Stimulated activated CD4-positive, alpha-beta T cell treated with anti-CD3 and anti-CD28 coated beads, Interleukin-1b, Interleukin-23, amount 100 ng/mL, for 1 hour (primary cell): ENCODE measurements around the gene PRCP.

Experiments
- DNase-seq, 2 donors: peaks; one replicate each; pipeline ENCODE4 v3.0.0-alpha.2; 2020; ENCODE audit warnings: low read depth in 2 of 2

PRCP gene

DNA sequence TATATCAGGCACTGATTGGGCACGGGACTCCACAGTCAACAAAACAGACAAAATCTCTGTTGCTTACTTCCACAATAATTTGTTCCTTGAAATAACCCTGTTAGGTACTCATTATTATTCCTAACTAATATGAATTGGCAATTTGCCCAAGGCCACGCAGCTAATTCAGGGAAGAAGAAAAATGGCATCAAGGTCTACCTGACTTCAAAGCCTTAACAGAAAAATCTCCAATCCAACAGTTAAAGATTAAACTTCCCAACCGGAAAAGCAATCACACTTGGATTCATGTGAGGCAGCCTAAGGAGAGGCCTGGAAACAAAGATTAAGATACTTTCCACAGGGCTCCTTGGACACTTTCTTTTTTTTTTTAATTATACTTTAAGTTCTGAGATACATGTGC is 68.9 kb downstream of the PRCP start:
- DNase-seq: no peak

DNA sequence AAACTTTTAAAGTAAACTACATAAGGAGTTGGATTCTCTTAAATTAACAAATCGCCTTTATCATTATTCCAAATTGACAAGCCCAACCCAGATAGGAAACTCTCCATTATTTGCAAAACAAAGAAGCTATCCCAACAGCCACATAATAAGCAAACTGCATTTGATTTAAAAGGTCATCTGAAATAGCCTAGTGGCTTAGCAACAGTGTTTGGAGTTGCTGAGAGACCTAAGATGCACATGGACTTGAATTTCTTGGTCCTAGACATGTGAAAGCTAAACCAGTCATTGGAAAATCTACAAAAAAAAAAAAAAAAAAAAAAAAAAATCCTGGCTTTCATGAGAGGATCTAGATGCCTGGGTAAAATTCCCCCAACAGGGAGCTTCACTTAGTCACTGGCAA is 69.5 kb downstream of the PRCP start:
- no peak for DNase-seq

DNA sequence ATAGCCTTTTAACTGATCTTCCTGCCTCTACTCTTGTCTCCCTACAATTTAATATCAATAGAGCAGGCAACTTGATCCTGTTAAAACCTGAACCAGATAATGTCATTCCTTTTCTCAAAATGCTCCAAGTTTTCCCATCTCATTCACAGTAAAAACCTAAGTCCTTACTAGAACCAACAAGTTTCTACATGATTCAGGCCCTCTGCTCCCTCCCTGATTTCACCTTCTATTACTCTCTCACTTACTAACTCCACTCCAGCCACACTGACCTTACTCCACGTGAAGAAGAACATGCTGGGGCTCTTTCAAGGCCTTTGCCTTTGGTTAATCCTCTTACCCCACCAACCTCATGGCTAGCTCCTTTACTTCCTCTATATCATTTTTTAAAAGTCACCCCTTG is 71.1 kb downstream of the PRCP start:
- no peak for DNase-seq

DNA sequence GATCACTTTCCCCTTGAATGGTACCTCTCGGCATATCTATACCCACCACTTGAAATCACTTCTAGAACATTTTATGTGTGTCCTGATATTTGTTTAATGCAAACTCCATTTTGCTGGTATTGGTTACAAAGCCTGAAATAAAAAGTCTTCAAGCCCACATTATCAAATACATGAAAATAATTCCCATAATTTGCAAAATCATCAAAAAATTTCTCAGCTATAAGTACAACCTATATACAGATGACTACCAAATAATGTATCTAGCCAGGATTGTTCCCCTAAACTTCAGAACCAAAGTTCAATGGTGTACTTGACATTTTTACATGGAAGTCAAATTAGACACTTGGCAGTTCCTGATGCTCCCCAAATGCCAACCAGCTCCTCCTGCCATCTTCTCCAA is 71.8 kb downstream of the PRCP start:
- no peak for DNase-seq

DNA sequence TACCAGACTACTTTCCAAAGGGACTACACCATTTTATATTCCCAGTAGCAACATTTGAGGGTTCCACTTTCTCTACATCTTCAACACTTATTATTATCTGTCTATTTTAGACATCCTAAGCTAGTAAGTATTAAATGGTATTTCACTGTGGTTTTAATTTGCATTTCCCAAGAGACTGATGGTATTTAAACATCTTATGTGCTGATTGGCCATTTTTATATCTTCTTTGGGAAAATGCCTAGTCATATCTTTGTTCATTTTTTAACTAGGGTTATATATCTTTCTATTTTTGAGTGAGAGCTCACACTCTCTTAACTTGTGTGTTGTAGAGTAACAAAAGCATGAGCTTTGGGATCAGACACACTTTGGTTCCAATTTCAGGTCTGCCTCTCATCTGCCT is 73.7 kb downstream of the PRCP start:
- no peak for DNase-seq

DNA sequence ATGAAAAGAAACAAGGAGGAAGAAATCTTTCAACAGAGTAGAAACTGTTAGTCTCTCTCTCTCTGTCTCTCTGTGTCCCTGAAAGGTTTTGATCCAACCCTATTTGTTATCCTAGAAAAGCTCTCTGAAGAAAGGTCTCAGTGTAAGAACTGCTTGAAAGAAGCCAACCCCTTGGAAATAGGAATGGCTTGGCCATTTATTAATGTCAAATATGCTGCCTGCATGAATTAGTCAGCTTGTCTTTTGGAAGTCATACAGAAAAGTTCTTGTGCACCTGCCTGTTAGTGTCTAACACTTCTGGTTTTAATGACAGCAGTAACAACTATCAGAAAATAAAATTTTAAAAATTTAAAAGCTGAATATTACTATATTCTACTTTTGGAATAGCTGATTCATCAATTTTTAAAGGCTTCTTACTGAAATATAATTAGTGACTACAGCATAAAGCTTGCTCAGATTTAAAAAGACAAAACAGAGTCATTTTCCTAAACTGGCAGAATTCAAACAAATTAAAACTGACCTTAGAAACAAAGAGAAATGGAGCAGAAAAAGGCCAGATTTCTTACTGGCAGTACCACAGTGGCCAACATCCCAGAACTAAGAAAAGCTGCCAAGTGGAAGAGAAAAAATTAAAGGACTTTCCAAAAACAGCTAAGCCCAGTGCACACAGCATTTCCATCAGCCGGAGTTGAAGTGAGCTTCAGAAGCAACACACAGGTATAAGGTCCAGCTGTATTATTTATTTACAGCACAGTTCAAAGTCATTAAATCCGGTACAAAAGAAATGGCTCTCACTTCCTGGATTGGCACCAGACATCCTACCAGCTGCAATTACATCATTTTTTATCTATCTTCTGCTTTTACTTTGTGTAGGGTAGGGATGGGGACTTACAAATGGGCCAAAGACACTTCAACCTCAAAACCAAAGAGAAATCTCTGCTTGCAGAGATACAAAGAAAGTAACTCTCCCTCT is 76.3 kb downstream of the PRCP start:
- no peak for DNase-seq

DNA sequence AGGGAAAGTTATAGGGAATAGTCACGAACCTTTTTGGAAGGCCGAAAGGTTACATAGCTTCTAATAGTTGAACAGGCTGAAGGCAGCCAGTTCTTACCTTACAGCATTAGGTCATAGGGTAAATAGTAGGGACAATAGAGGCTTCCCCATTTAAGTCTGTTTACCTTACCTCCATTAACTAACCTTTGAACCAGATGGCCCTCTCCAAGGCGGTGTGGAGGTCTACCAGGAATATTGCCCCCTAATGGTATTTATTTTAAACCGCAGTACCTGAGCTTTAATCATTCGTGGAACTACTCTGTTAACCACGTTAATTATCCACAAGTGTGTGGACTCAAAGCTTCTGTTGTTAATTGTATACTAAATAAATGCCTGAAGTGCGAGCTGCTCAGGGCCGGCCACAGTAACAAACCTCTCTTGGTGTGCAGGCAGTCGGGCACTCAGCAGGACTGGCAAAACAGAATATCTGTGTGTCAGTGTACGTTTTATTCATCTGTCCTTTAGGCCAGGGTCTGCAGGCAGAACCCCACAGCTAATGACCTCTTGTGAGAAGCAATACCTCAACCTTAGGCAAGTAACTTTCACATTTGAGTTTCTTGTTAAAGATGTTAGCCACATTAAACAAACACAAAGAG is 81.7 kb downstream of the PRCP start:
- DNase-seq: no peak

DNA sequence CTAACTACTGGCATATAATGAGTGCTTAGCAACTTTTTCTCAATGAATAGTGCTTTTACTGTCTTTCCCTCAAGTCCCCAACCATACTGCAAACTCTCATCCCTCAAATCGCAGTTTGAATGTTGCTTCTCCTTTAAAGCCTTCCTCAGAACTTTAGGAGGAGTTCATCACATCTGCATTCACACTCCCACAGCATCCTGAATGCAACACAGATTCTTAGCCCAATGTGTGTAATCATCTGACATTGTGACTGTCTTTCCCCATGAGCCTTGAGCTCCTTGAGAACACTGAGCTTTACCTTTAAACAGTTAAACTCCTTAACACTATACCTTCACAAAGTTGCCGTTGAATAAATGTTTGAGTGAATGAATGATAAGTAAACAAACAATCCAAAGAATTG is 84.8 kb downstream of the PRCP start:
- DNase-seq: no peak

DNA sequence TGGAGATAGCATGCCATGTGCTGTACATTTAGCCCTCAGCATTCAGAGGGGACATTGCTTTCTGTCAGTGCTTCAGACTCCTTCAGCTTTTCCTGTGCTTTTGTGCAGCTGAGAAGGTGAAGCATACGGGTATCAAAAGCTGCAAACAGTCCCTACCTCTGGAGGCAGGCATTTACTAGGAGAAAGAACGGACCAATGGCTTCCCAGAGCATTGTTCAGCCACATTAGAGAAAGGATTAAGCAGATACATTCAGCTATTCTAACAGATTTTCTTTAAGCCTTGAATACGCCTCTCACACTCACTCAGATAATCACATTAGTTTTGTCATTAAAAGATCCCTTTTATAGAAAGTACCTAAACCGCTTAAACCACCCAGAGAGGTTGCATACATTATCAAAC is 85.9 kb downstream of the PRCP start:
- DNase-seq: no peak

DNA sequence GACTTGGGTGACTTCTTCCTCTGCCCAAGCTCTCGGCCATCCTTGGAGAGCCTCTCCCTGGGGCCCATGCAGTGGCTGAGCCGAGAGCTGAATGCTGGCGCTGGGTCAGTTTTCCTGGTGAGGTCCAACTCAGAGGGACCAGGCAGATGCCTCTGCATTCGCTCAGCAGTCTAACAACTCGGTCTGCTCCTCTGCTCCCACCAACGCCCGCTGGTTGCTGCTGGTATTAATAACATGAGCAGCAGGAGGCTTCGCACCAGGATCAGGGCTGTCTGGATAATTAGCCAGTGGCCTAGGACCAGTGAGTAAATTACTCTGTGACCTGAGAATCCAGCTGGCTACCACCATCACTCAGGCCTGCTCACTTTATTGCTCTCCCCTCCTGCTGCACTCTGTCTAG is 88.9 kb downstream of the PRCP start:
- DNase-seq: no peak

DNA sequence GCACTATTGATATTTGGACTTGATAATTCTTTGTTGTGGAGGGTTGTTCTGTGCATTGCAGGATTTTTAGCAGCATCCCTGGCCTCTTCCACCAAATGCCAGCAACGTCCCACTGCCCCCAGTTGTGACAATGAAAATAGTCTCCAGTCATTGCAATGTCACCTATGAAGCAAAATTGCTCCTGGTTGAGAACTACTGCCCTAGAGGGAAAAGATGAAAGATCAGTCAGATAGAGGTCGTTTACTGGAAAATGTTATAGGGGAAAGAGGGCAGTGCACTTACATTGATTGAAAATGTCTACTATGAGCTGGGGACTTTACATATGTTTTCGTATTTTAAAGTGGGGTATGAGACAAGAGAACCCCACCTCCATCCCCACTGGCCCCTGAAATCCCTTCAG is 89.5 kb downstream of the PRCP start:
- no peak for DNase-seq

DNA sequence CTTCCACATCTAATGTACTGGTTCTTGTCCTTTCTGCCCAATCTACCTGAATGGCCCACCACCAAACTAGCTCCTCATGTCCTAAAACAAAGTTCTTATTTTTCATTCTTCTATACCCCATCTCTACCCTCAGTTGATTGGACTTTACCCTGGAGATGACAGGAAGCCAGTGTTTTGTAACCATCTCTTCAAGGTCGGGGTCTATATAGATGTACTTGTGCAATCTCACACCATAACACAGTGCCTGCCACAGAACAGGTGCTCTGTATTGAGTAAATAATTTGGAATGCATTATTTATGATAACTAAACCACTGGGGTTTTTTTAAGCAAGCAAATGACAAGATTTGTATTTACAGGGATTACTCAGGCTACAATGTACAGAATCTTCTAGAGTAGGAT is 89.9 kb downstream of the PRCP start:
- DNase-seq: no peak

DNA sequence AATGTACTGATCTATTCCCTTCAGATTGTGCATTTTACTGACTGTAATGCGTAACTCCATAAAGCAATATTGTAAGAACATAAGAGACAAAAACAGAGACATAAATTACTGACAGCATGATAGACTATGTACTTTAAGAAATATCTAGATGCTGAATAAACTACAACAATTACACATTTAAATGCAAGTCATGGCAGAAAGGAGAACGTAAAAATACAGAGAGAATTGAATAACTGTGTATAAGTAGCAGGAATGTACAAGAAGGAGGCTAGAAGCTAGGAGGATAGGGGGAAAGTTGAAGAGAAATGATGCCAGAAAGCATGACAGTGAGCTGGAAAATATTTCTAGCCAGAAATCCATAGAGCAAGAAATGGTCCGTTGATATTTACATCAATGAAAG is 92.6 kb downstream of the PRCP start:
- DNase-seq: no peak

DNA sequence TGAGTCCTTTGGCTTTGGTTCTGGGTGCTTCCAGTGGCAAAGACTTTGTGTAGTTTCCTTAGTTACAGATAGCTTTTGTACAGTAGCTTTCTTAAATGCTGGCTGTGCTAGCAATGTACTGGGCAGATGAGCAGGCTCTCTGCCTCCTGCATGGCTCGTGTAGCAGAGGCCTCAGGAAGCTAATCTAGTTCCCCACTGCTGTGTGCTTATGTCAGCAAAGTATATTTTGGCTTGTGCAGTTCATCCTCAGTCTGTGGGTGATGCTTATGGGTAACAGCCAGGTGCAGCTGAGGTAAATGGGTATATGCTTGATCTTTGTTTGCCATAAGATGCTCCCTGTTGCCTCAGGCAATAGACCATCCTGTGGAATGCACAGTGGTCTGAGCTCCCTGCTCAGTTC is 97.5 kb downstream of the PRCP start:
- no peak for DNase-seq

DNA sequence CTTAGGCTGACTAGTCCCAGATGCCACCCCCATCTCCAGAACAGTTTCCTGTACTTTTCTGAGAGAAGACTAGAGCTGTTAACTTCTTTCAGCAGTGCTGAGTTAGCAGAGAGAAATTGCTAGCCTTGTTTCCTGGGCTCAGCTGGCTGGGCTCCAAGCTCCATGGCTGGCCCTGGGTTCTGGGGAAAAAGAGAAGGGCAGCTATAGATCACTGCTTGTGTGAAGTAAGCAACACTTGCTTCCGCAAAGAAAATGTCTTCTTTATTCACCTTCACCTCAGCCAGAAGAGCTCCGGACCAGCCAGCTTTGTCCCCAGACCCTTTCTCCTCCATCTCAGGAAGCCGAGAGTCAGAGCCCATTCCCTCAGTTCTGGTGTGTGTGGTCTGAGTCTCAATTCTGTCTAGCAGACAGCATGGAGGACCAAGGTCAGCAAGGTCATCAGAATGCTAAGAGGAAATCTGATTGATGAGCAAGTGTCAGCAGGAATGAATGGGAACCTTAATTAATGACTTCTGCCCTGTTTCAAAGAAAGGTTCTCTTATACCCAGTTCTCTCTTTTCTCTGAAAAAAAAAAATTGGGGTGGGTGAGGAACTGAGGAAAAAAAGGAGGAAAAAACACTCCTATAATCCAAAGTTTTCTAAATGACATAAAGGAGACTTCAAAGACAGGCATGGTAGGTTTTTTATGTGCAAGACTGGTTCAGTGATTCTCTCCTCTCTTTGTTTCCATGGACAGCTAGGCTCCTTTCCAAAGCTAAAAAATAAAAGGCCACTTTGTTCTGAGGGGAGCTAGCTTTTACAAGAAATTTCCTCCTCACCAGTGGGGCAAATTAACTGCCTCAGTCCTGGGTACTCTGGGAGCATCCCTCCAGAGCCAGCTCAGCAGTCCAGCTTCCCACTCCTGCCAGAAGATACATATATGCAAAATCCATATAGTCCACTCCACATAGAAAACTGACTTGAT is 103.0 kb downstream of the PRCP start:
- no peak for DNase-seq

DNA sequence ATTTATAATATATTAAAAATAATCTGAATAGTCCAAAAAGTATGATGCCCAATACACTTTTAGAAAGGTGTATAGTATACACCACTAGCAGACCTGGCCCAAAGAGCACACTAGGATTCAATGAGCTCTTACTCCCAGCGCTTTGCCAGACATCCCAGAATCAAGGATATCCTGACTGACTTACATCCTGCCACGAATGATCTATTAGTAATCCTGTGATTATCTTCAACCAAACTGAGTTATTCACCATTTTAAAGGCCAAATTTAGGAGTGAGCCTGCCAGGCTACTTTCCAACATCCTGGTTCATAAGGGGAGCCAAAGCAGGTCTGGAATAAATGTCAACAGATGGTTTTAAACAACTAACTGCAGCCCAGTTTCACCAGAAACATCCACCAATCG is 105.7 kb downstream of the PRCP start:
- DNase-seq: no peak

DNA sequence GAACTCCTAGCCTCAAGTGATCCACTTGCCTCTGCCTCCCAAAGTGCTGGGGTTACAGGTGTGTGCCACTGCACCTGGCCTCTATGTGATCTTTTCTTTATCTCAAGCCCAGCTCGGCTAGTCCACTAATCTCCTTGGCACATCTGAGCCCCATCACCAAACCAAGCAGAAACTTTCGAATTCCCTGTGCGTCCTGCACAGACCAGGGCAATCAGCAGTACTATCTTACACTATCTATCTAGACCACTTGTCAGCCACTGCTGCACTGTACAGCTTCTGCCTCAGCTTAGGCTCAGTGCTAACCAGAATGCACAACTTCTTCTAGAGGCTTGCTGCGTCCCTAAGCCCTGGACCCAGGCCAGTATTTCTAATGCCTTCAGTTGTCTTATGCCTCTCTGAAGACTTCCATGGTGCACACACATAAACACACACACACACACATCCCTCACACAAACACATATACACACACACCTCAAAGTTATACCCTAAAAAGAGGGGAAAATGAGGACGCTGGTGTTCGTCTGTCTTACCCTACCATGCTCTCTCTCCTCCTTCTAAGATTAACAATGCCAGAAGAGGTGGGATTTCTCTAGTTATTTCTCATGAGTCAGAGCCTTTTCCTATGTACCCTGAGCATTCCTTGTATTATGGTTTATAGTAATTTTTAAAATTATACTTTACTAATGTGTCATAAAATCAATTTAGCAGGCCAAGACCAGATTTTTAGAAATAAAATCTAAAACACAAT is 107.2 kb downstream of the PRCP start:
- no peak for DNase-seq

DNA sequence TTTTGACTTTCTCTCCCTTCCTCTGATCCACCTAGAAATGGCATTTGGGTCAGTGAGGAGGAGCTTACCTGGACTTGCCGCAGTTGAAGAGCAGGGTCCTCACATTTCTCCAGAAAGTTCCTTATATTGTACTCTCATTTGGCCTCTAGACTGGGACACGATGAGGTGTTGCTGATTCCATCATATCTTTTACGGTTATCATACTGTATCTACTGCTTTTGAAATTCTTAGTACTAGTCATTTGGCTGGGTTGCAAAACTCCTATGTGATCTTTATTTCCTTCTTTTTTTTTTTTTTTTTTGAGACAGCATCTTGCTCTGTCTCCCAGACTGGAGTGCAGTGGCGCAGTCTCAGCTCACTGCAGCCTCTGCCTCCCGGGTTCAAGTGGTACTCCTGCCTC is 107.9 kb downstream of the PRCP start:
- DNase-seq: no peak

DNA sequence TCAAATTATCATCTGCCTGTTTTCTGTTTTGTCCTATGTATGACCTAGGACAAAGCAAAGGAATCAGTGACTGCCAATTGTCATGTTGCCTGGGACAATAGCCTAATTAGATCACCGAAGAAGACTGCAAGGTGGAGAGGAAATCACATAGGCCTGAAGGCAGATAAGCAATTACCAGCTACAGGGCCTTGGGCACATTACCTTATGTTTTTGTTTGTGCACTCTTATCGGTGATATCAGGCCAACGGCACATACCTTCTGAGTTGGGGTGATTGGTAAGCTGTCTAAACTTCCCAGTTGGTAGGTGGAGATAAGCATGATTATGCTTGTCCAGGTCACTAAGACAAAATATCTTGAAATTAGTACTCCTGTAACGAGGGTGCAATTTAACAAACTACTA is 108.5 kb downstream of the PRCP start:
- no peak for DNase-seq

DNA sequence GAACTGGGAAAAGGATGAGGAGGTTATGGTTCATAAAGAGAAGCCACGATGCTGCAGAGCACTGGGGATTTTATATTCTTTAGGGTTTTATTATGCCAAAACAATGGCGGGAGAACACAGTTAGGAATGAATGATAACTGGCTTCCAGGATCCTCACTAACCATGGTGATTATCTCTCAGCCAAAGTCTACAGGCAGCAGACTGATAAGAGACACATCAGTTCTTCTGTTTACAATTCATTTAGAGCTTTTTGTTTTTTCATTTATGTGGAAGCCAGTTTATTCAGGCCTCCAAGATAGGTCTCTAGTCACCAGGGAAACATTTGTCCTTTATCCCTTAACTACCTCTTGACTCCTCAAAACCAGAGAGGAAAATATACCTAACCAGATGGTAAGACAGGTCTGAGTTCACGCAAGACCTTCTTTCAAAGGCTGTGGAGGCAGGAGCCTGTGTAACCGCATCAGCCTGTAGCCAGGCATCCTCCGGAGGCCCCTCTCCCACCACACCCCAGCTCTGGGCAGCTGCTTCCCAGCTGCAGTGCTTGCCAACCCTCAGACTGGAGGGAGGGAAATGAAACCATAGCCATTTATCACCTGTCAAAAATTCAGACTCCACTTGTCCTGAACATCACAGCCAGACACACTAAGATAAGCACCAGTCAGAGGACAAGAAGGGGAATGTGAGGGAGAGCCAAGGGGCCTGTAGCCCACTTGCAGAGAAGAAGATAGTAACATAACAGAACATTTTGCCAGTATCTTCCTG is 109.3 kb downstream of the PRCP start:
- no peak for DNase-seq

DNA sequence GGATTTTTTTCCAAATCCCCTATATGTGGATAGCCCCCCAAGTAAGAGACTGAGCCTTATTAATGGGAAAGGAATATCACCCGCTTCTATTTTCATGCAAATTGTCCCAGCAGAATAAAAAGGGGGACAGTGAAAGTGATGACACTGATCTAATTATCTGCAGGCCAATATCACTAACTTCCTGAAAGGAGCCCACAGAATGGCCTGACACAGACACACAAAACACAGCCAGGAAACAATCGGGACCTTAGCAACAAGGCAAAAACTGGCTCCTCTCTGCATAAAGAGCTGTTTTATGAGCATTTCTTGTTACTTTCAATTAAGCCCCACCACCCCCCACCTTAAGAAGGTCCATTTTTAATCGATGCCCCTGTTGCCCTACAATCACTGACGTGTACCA is 112.2 kb downstream of the PRCP start:
- DNase-seq: no peak
